Measurements from ENCODE around the gene CTSO. TPM values are rescaled to one million over a fixed set of nuclear protein-coding genes. Genes with fewer than 3 reads are reported as not detected.

The CTSO gene
- total RNA-seq, 1 experiment from 2014 or later: 0.81 TPM

DNA sequence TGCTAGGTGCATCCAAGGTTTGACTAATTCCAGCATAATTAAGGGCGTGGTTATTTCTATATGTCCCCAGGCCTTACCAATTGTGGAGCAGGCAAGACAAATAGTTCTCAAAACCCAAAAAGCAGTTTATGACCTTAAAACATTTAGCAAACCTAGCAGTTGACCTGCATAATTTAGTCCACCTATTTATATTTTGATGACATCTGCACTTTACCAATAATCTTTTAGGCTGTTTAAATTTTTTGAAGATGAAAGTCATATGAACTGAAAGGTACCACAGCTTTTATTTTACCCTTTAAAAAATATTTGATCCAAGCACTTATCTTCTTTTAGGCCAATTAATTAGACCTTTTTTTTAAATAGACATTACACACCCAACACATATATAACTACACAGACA, 77.8 kb downstream of the CTSO start:
- H3K56ac ChIP-seq (ENCODE audit: insufficient read length, low read depth, low read length): no peak overlapping the region
- H2AFZ ChIP-seq (ENCODE audit: low read length): no peak overlapping the region
- no peak overlapping the region for H3K4me2 ChIP-seq (ENCODE audit: insufficient read depth, insufficient read length, low read length)
- no peak overlapping the region for H3K27ac ChIP-seq (ENCODE audit: insufficient read length, low read depth, low read length)
- DNase-seq: no peak
- TF ChIP-seq, protein P1, sequence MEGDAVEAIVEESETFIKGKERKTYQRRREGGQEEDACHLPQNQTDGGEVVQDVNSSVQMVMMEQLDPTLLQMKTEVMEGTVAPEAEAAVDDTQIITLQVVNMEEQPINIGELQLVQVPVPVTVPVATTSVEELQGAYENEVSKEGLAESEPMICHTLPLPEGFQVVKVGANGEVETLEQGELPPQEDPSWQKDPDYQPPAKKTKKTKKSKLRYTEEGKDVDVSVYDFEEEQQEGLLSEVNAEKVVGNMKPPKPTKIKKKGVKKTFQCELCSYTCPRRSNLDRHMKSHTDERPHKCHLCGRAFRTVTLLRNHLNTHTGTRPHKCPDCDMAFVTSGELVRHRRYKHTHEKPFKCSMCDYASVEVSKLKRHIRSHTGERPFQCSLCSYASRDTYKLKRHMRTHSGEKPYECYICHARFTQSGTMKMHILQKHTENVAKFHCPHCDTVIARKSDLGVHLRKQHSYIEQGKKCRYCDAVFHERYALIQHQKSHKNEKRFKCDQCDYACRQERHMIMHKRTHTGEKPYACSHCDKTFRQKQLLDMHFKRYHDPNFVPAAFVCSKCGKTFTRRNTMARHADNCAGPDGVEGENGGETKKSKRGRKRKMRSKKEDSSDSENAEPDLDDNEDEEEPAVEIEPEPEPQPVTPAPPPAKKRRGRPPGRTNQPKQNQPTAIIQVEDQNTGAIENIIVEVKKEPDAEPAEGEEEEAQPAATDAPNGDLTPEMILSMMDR (conservative IDR thresholded peaks at IDR 0.05): no peak
- no peak overlapping the region for H2BK20ac ChIP-seq (ENCODE audit: low read depth, low read length, poor library complexity, severe bottlenecking)
- no peak overlapping the region for H3K23ac ChIP-seq (ENCODE audit: insufficient read length, low read depth, low read length)
- no peak overlapping the region for H3T11ph ChIP-seq (ENCODE audit: low read length)
- H2AK5ac ChIP-seq (ENCODE audit: insufficient read length, low read length): no peak overlapping the region
- no peak overlapping the region for H2BK5ac ChIP-seq (ENCODE audit: insufficient read length, low read length)
- H3K27me3 ChIP-seq (ENCODE audit: insufficient read depth, low read length): no peaks in the 10 kb centered on the region
- H4K5ac ChIP-seq (ENCODE audit: insufficient read length, low read depth, low read length): no peak overlapping the region
- H3K14ac ChIP-seq (ENCODE audit: insufficient read depth, low read length): no peak overlapping the region
- no peak overlapping the region for H4K91ac ChIP-seq (ENCODE audit: insufficient read length, low read depth, low read length)
- Mint-ChIP-seq H3K27ac (no peak overlapping the region), H3K27me3 (ENCODE audit: low read depth) (no peaks in the 10 kb centered on the region), H3K4me3 (no peak overlapping the region), H3K4me1 (peaks cover 9 to 18% of the 10 kb centered on the region in 2 experiments), H3K9me3 (peaks cover 15 to 17% of the 10 kb centered on the region in 2 experiments), H3K36me3 (ENCODE audit: insufficient read depth in 1 of 3, low read depth in 3 of 3) (peaks cover 6 to 20% (median 9%) of the 10 kb centered on the region in 3 experiments; a peak in 5 of 7 replicates)
- H4K8ac ChIP-seq (replicated peaks; ENCODE audit: insufficient read length, low read depth, low read length): no peak overlapping the region
- H2BK12ac ChIP-seq (ENCODE audit: insufficient read length, low read depth, low read length): no peak overlapping the region
- H2BK15ac ChIP-seq (ENCODE audit: low read depth, low read length): no peak overlapping the region
- H3K79me2 ChIP-seq (ENCODE audit: insufficient read depth, low read length): no peaks in the 10 kb centered on the region
- no peaks in the 10 kb centered on the region for H4K20me1 ChIP-seq (ENCODE audit: control insufficient read depth, insufficient read depth, insufficient read length)
- H3K4ac ChIP-seq (ENCODE audit: low read depth, low read length): no peak overlapping the region
- H3K4me1 ChIP-seq (ENCODE audit: insufficient read depth, low read length): no peaks in the 10 kb centered on the region; the same call in 1 of the 2 replicates
- H3K18ac ChIP-seq (ENCODE audit: insufficient read length, low read depth, low read length): no peak overlapping the region
- no peaks in the 10 kb centered on the region for H3K9me3 ChIP-seq (ENCODE audit: control insufficient read depth, low read depth, low read length)
- no CpG with 5 or more reads among the region's 1 CpG for WGBS (ENCODE audit: extremely low coverage, insufficient read length, low lambda C conversion rate)
- H3K23me2 ChIP-seq (ENCODE audit: insufficient read length, low read depth, low read length, poor library complexity, severe bottlenecking): peaks cover 2% of the 10 kb centered on the region
- H3K79me1 ChIP-seq (ENCODE audit: insufficient read depth, low read depth, low read length, poor library complexity, severe bottlenecking): no peaks in the 10 kb centered on the region
- H2BK120ac ChIP-seq (ENCODE audit: low read depth, low read length, poor library complexity, severe bottlenecking): no peak overlapping the region
- H3K9ac ChIP-seq (ENCODE audit: extremely low read depth, insufficient read length, low read length): no peak overlapping the region

Other genes starting within 250 kb of the CTSO start
- gene GUCY1B1, start 194.8 kb downstream of the CTSO start, total RNA-seq (2021): 0.50 and 0.59 TPM in 2 replicates
- gene ASIC5, start 87.6 kb downstream of the CTSO start, total RNA-seq (2021): not detected in 2 replicates
- gene TDO2, start 50.2 kb downstream of the CTSO start, total RNA-seq (2021): not detected in 2 replicates

All from H9 (cell line).